Activated CD4-positive, CD25-positive, alpha-beta regulatory T cell treated with anti-CD3 and anti-CD28 coated beads, Interleukin-2, amount 50 U/mL, for 24 hours (primary cell): ENCODE results near the gene DNTTIP2.
A peak's percentile ranks its signal among the peaks of the same experiment; 100 is the strongest.
"Not testable (repeated sequence)": the region's sequence is repeated elsewhere in the genome, so short reads cannot be mapped to it uniquely, and the experiment has no call there.

Source experiments
- ATAC-seq, 2 donors: fragments of 150-1000 bp; cut with Tn5 transposase; one replicate each; pipeline ENCODE4 v1.10.0; 2021; ENCODE audit warnings: mild to moderate bottlenecking in 1 of 2, moderate library complexity in 1 of 2

DNTTIP2 gene

GRCh38 chr1:93874025-93874651 is 4.9 kb downstream of the DNTTIP2 start:
- ATAC-seq: no peak

DNA sequence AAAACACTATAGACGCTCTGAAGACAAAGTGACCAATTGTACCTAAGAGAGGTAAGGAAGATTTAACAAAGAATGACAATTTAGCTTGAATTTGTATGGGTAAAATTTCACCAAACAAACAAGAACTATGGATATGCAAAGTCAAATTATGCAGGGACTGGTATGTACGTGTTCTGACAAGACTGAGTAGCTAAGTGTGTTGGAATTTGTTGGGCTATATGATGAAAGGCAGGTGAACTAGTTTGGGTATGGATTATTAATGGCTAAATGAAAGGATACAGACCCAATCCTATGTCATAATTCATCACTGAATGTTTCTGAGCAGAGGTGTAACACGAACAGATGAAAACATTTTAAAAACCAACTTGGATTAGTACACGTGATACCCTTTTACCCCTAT is 7.6 kb downstream of the DNTTIP2 start:
- no peak for ATAC-seq

- ATAC-seq: no peak
These were observed 9.4 kb downstream of the DNTTIP2 start for GRCh38 chr1:93869653-93870052.

DNA sequence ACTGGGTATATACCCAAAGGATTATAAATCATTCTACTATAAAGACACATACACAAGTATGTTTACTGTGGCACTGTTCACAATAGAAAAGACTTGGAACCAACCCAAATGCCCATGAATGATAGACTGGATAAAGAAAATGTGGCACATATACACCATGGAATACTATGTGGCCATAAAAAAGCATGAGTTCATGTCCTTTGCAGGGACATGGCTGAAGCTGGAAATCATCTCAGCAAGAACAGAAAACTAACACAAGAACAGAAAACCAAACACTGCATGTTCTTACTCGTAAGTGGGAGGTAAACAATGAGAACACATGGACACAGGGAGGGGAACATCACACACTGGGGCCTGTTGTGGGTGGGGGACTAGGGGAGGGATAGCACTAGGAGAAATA is 10.5 kb downstream of the DNTTIP2 start:
- not testable (repeated sequence) for ATAC-seq

DNA sequence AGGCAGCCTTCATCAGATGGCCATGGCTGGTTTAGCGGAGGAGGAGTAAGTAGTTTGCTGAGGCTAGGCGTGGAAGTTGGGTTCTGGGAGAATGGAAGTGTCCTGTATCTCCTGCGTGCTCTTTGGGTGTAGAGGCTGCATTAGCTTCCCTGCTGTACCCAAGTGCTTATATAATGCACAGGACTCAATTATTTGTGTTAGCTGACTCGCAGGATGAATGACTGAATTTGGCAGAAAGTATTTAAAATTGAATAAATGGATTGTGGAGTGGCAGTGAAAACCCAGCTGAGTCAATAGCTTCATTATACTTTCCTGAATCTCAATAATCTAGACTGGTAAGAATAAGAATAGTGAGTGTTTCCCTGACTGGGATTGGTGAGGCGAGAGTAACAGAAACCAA is 13.8 kb downstream of the DNTTIP2 start:
- peak in 1 of 2 donors; percentile 10 for ATAC-seq

- ATAC-seq: no peak
These were observed 14.8 kb downstream of the DNTTIP2 start for GRCh38 chr1:93864175-93864574.

DNA sequence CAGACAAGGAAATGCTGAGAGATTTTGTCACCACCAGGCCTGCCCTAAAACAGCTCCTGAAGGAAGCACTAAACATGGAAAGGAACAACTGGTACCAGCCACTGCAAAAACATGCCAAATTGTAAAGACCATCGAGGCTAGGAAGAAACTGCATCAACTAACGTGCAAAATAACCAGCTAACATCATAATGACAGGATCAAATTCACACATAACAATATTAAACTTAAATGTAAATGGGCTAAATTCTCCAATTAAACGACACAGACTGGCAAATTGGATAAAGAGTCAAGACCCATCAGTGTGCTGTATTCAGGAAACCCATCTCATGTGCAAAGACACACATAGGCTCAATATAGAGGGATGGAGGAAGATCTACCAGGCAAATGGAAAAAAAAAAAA is 21.4 kb downstream of the DNTTIP2 start:
- not testable (repeated sequence) for ATAC-seq

GRCh38 chr1:93855983-93856382 is 23.0 kb downstream of the DNTTIP2 start:
- not testable (repeated sequence) for ATAC-seq

GRCh38 chr1:93853940-93854339 is 25.1 kb downstream of the DNTTIP2 start:
- no peak for ATAC-seq

- no peak for ATAC-seq
These were observed 27.1 kb downstream of the DNTTIP2 start for GRCh38 chr1:93851878-93852277.

- no peak for ATAC-seq
These were observed 27.7 kb downstream of the DNTTIP2 start for GRCh38 chr1:93851327-93851712.

DNA sequence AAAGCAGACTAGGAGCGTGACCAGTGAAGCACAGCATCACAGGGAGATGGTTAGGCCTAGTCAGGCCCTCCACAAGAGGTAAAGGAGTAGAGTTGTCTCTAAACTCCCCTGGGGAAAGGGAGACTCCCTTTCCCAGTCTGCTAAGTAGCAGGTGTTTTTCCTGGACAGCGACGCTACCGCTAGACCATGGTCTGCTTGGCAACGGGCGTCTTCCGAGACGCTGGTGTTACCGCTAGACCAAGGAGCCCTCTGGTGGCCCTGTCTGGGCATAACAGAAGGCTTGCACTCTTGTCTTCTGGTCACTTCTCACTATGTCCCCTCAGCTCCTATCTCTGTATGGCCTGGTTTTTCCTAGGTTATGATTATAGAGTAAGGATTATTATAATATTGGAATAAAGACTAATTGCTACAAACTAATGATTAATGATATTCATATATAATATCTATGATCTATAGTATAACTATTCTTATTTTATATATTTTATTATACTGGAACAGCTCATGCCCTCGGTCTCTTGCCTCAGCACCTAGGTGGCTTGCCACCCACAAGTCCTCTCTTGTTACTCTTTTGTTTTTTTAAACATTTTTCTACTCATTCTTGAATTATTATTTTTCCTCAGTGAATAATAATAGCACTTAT is 28.2 kb downstream of the DNTTIP2 start:
- ATAC-seq: not testable (repeated sequence)

GRCh38 chr1:93848350-93848883 is 30.6 kb downstream of the DNTTIP2 start:
- no peak for ATAC-seq

GRCh38 chr1:93847811-93848288 is 31.2 kb downstream of the DNTTIP2 start:
- ATAC-seq: peak; percentile 4 to 12

- ATAC-seq: peak; percentile 74 to 75
These were observed 31.8 kb downstream of the DNTTIP2 start for GRCh38 chr1:93846992-93847810.

GRCh38 chr1:93846206-93846991 is 32.6 kb downstream of the DNTTIP2 start:
- peak; percentile 34 to 37 for ATAC-seq

GRCh38 chr1:93845538-93846205 is 33.3 kb downstream of the DNTTIP2 start:
- ATAC-seq: peak; percentile 55 to 56

- no peak for ATAC-seq
These were observed 34.6 kb downstream of the DNTTIP2 start for GRCh38 chr1:93844262-93845045.

GRCh38 chr1:93842750-93843500 is 36.1 kb downstream of the DNTTIP2 start:
- ATAC-seq: no peak

- ATAC-seq: no peak
These were observed 37.2 kb downstream of the DNTTIP2 start for GRCh38 chr1:93841771-93842170.
